ENCODE measurements around the gene DNAH11.

DNA sequence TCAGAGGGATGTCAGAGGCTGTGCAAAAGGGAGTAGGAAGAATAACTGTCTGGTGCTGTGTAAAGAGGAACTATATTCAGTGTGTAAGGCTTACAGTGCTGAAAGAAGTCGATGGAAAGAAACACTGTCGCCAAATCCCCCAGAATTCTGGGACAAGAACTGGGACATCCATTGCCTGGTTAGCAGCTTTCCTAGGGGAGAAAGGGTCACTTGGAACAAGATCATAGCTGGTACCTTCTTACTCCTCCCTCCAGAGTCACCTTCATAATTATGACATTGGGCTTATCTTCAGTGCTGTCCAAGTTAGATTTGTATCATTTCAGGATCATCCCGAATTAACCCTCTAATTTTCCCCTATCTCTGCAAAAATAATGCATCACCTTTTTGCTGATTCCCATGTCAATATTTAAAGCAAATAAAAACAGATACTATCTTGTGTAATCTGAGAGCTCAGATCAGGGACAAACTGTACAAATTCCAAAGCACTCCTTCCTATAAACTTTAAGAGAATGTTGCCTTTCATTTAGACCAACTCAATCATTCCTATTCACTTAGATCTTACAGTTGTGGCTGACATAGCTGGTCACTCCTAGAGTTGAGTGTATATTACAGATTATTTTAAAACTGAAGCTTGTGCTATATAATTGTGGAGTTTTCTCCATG, 96.5 kb downstream of the DNAH11 start:
- TF ChIP-seq, protein P1, sequence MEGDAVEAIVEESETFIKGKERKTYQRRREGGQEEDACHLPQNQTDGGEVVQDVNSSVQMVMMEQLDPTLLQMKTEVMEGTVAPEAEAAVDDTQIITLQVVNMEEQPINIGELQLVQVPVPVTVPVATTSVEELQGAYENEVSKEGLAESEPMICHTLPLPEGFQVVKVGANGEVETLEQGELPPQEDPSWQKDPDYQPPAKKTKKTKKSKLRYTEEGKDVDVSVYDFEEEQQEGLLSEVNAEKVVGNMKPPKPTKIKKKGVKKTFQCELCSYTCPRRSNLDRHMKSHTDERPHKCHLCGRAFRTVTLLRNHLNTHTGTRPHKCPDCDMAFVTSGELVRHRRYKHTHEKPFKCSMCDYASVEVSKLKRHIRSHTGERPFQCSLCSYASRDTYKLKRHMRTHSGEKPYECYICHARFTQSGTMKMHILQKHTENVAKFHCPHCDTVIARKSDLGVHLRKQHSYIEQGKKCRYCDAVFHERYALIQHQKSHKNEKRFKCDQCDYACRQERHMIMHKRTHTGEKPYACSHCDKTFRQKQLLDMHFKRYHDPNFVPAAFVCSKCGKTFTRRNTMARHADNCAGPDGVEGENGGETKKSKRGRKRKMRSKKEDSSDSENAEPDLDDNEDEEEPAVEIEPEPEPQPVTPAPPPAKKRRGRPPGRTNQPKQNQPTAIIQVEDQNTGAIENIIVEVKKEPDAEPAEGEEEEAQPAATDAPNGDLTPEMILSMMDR (IDR thresholded peaks at IDR 0.05), result no peak
- TF ChIP-seq EZH2 (IDR thresholded peaks at IDR 0.05), result no peak
- TF ChIP-seq EZH2phosphoT487 (IDR thresholded peaks at IDR 0.05), result no peak

Data from neural progenitor cell (in vitro differentiated cells).